BLaER1 treated with 17β-estradiol and CSF1 and Interleukin-3, amounts not matched to agents 10 nM and 100 nM (cell line): ENCODE data around the gene GNG4.

Source experiments
- H3K27ac ChIP-seq, 11 experiments: shearing (Covaris generic); formaldehyde crosslinking; 2 replicates each; pipeline ENCODE4 v1.8.1; 2022
- H3K27me3 ChIP-seq, 11 experiments: shearing (Covaris generic); formaldehyde crosslinking; 2 replicates each; pipeline ENCODE4 v1.8.1; 2022
- H3K36me3 ChIP-seq, 11 experiments: shearing (Covaris generic); formaldehyde crosslinking; 2 replicates each; pipeline ENCODE4 v1.8.1; 2022
- H3K4me1 ChIP-seq, 10 experiments: shearing (Covaris generic); formaldehyde crosslinking; 2 replicates each; pipeline ENCODE4 v1.8.1; 2022
- H3K4me2 ChIP-seq, 11 experiments: shearing (Covaris generic); formaldehyde crosslinking; 2 replicates each; pipeline ENCODE4 v1.8.1; 2022
- H3K4me3 ChIP-seq, 10 experiments: shearing (Covaris generic); formaldehyde crosslinking; 2 replicates each; pipeline ENCODE4 v1.8.1; 2022
- H3K9ac ChIP-seq, 11 experiments: shearing (Covaris generic); formaldehyde crosslinking; 2 replicates each; pipeline ENCODE4 v1.8.1; 2022
- H3K9me3 ChIP-seq, 11 experiments: shearing (Covaris generic); formaldehyde crosslinking; replicated peaks in 1 of 11; 2 replicates each; pipeline ENCODE4 v1.8.1; 2022
- H4K20me1 ChIP-seq, 11 experiments: shearing (Covaris generic); formaldehyde crosslinking; 2 replicates each; pipeline ENCODE4 v1.8.1; 2022
- Cebpa-rat ChIP-seq, 11 experiments: shearing (Covaris generic); IDR thresholded peaks; 2 replicates each; pipeline ENCODE4 v1.8.1; 2022

The GNG4 gene

GRCh38 chr1:235516862-235517446, 132.6 kb downstream of the GNG4 start:
- no peak overlapping the region for H3K4me3 ChIP-seq
- H3K36me3 ChIP-seq: no peaks in the 10 kb centered on the region
- TF ChIP-seq Cebpa-rat (IDR thresholded peaks at IDR 0.05): no peak
- H3K27me3 ChIP-seq: no peaks in the 10 kb centered on the region
- no peaks in the 10 kb centered on the region for H4K20me1 ChIP-seq
- H3K9ac ChIP-seq: no peak overlapping the region
- H3K27ac ChIP-seq: no peak overlapping the region
- 0 out of 20 replicates have a peak, but pooled peaks cover 0 to 5% (median 0%) of the 10 kb centered on the region in 10 experiments for H3K4me1 ChIP-seq
- no peak overlapping the region for H3K4me2 ChIP-seq
- no peaks in the 10 kb centered on the region for H3K9me3 ChIP-seq

- Histone ChIP-seq H3K27me3 (no peaks in the 10 kb centered on the region), H4K20me1 (no peaks in the 10 kb centered on the region), H3K9ac (no peak overlapping the region), H3K4me1 (0 out of 20 replicates have a peak, but pooled peaks cover 0 to 5% (median 0%) of the 10 kb centered on the region in 10 experiments), H3K36me3 (no peaks in the 10 kb centered on the region), H3K4me2 (peak overlapping the region in 3 of 11 experiments; percentile 6 to 30 (median 27); a peak in 4 of 22 replicates), H3K9me3 (no peaks in the 10 kb centered on the region), H3K4me3 (no peak overlapping the region), H3K27ac (no peak overlapping the region)
- TF ChIP-seq Cebpa-rat (IDR thresholded peaks at IDR 0.05): no peak
These were observed 133.6 kb downstream of the GNG4 start for GRCh38 chr1:235515844-235516512.

- Histone ChIP-seq H3K9me3 (no peaks in the 10 kb centered on the region), H4K20me1 (no peaks in the 10 kb centered on the region), H3K4me3 (no peak overlapping the region), H3K4me1 (0 out of 20 replicates have a peak, but pooled peaks cover 0 to 5% (median 0%) of the 10 kb centered on the region in 10 experiments), H3K36me3 (no peaks in the 10 kb centered on the region), H3K9ac (no peak overlapping the region), H3K27ac (no peak overlapping the region), H3K27me3 (no peaks in the 10 kb centered on the region), H3K4me2 (no peak overlapping the region)
- TF ChIP-seq Cebpa-rat (IDR thresholded peaks at IDR 0.05): no peak
These were observed 135.9 kb downstream of the GNG4 start for GRCh38 chr1:235513495-235514366.

DNA sequence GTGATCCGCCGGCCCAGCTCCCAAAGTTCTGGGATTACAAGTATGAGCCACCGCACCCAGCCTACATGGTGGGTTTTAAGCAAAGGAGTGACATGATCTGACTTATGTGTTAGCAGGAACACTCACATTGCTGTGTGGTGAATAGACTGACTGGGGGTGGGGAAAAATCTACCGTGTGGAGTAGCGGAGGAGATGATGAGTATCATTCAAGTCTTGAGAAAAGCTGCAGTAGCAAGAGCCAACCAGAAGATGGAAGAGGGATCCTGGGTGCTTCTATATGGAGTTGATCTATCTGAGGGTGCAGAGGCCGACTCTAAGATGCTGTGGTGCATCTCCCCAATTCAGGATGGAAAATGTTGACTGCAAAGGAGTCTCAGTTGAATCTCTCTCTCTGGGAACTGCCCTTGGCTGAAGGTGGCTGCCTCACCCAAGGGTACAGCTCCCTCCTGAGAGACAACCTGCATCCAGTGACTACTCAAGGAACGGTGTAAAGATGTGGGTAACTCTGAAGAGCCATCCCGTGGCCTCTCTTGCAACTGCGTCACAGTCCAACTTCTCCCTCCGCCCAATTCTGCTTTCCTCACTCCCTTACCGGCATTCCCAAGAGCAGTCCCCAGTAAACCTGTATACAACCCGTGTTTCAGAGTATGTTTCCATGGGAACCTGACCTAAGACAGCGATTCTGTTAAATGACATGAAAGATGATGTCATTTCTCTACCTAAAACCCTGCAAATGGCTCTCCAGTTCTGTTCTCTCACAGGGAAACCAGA, 137.9 kb downstream of the GNG4 start:
- Histone ChIP-seq H3K4me3 (no peak overlapping the region), H3K27me3 (no peaks in the 10 kb centered on the region), H3K27ac (no peak overlapping the region), H3K9me3 (no peaks in the 10 kb centered on the region), H3K4me2 (no peak overlapping the region), H3K4me1 (peaks cover 0 to 6% (median under 1%) of the 10 kb centered on the region in 10 experiments; a peak in 6 of 20 replicates), H3K36me3 (no peaks in the 10 kb centered on the region), H3K9ac (no peak overlapping the region), H4K20me1 (no peaks in the 10 kb centered on the region)
- no peak for TF ChIP-seq Cebpa-rat (IDR thresholded peaks at IDR 0.05)

GRCh38 chr1:235510823-235511222, 138.8 kb downstream of the GNG4 start:
- H3K27ac ChIP-seq: no peak overlapping the region
- no peaks in the 10 kb centered on the region for H3K36me3 ChIP-seq
- no peak overlapping the region for H3K4me2 ChIP-seq
- H3K27me3 ChIP-seq: no peaks in the 10 kb centered on the region
- H3K9me3 ChIP-seq: no peaks in the 10 kb centered on the region
- H3K9ac ChIP-seq: no peak overlapping the region
- H3K4me1 ChIP-seq: peaks cover 0 to 13% (median 7%) of the 10 kb centered on the region in 10 experiments; a peak in 16 of 20 replicates
- H3K4me3 ChIP-seq: no peak overlapping the region
- no peak for TF ChIP-seq Cebpa-rat (IDR thresholded peaks at IDR 0.05)
- H4K20me1 ChIP-seq: no peaks in the 10 kb centered on the region

- Histone ChIP-seq H3K9ac (no peak overlapping the region), H3K27ac (no peak overlapping the region), H3K4me2 (no peak overlapping the region), H3K4me1 (peaks cover 4 to 20% (median 15%) of the 10 kb centered on the region in 10 experiments; a peak in 19 of 20 replicates), H3K27me3 (no peaks in the 10 kb centered on the region), H3K36me3 (no peaks in the 10 kb centered on the region), H3K4me3 (no peak overlapping the region), H3K9me3 (no peaks in the 10 kb centered on the region), H4K20me1 (peaks cover 0 to 9% (median under 1%) of the 10 kb centered on the region in 11 experiments; a peak in 7 of 22 replicates)
- no peak for TF ChIP-seq Cebpa-rat (IDR thresholded peaks at IDR 0.05)
These were observed 142.0 kb downstream of the GNG4 start for GRCh38 chr1:235507623-235508022.

GRCh38 chr1:235504494-235505222, 144.9 kb downstream of the GNG4 start:
- Histone ChIP-seq H3K9me3 (no peaks in the 10 kb centered on the region), H3K27ac (peak overlapping the region; percentile 70 to 98 (median 96)), H3K27me3 (no peaks in the 10 kb centered on the region), H4K20me1 (peaks cover 4 to 38% (median 25%) of the 10 kb centered on the region in 11 experiments; a peak in 17 of 22 replicates), H3K4me1 (peaks cover 14 to 37% (median 29%) of the 10 kb centered on the region in 10 experiments), H3K4me3 (peak overlapping the region; percentile 69 to 89 (median 80)), H3K9ac (peak overlapping the region; percentile 84 to 97 (median 95)), H3K4me2 (peak overlapping the region; percentile 69 to 89 (median 79)), H3K36me3 (peaks cover 0 to 13% (median 5%) of the 10 kb centered on the region in 11 experiments; a peak in 9 of 22 replicates)
- TF ChIP-seq Cebpa-rat (IDR thresholded peaks at IDR 0.05): no peak

DNA sequence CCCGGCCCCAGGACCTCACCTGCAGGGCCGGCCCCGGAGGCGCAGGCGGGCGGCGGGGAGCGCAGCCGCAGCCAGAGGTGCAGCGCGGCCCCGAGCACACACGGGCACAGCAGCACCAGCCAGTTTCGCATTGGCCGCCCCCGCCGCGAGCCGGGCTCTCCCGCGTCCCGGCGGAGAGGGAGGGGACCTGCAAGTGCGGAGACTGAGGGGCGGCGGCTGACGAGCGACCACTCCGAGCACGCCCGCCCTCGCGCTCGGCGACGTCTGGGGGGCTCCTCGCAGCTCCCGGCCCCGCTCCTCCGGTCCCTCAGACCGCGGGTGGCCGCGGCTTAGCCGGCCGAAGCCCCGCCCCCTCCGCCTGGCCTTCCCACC, 145.5 kb downstream of the GNG4 start, which contains the start of gene B3GALNT2:
Gene B3GALNT2 (minus strand): TSS at position 331 of the 372 bp plus-strand sequence. CDS start 200 bp downstream, at position 131.
- Histone ChIP-seq H3K27me3 (no peaks in the 10 kb centered on the region), H3K4me1 (peaks cover 14 to 37% (median 29%) of the 10 kb centered on the region in 10 experiments), H3K9ac (peak within 1 kb of the TSS; percentile 84 to 97 (median 95)), H4K20me1 (peaks cover 4 to 44% (median 29%) of the 10 kb centered on the region in 11 experiments; a peak in 18 of 22 replicates), H3K4me2 (peak within 1 kb of the TSS; percentile 81 to 90 (median 86)), H3K27ac (peak within 1 kb of the TSS; percentile 70 to 98 (median 96)), H3K9me3 (no peaks in the 10 kb centered on the region), H3K36me3 (peaks cover 0 to 18% (median 9%) of the 10 kb centered on the region in 11 experiments; a peak in 12 of 22 replicates), H3K4me3 (peak within 1 kb of the TSS; percentile 69 to 89 (median 80))
- TF ChIP-seq Cebpa-rat (IDR thresholded peaks at IDR 0.05): no peak
